Loucy (cell line): ENCODE measurements around the gene NOL4L.

Experiments
- H2AFZ ChIP-seq: fragments of 200-600 bp; sonication (generic); 2 replicates; pipeline ENCODE4 v1.6.0; 2016; ENCODE audit warnings: antibody characterized with exemption, mild to moderate bottlenecking, low read length, moderate library complexity
- H3F3A ChIP-seq: fragments of 200-600 bp; 2 replicates; pipeline ENCODE4 v1.6.0; 2016; ENCODE audit warnings: antibody characterized with exemption, low read depth, mild to moderate bottlenecking
- H3K27me3 ChIP-seq: fragments of 200-600 bp; sonication (generic); 2 replicates; pipeline ENCODE4 v1.6.1; 2014; ENCODE audit warnings: low read length, mild to moderate bottlenecking; ENCODE audit not compliant: insufficient read depth, poor library complexity, severe bottlenecking
- H3K36me3 ChIP-seq: fragments of 200-600 bp; sonication (generic); 2 replicates; pipeline ENCODE4 v1.6.1; 2016; ENCODE audit warnings: low read length; ENCODE audit not compliant: insufficient read depth
- H3K4me1 ChIP-seq: fragments of 200-600 bp; sonication (generic); 2 replicates; pipeline ENCODE4 v1.5.1; 2014; ENCODE audit warnings: low read length, mild to moderate bottlenecking; ENCODE audit not compliant: insufficient read depth, poor library complexity, severe bottlenecking
- H3K4me2 ChIP-seq: fragments of 200-600 bp; sonication (generic); 2 replicates; pipeline ENCODE4 v1.6.0; 2014; ENCODE audit warnings: antibody characterized with exemption, low read length, low read depth, mild to moderate bottlenecking; ENCODE audit not compliant: poor library complexity, severe bottlenecking
- H3K4me3 ChIP-seq: fragments of 200-600 bp; sonication (generic); 2 replicates; pipeline ENCODE4 v1.5.1; 2014; ENCODE audit warnings: low read length, mild to moderate bottlenecking, mixed read lengths; ENCODE audit not compliant: poor library complexity, severe bottlenecking
- H3K79me2 ChIP-seq: fragments of 200-600 bp; sonication (generic); 2 replicates; pipeline ENCODE4 v1.6.1; 2014; ENCODE audit warnings: low read length; ENCODE audit not compliant: insufficient read depth
- H3K9ac ChIP-seq: fragments of 200-600 bp; sonication (generic); 2 replicates; pipeline ENCODE4 v1.6.0; 2014; ENCODE audit warnings: mild to moderate bottlenecking, low read depth, low read length, moderate library complexity; ENCODE audit not compliant: poor library complexity, severe bottlenecking
- H3K9me2 ChIP-seq: fragments of 200-600 bp; sonication (generic); replicated peaks from 2 replicates; pipeline ENCODE4 v1.6.1; 2016; ENCODE audit warnings: low read depth, low read length, mixed read lengths
- H3K9me3 ChIP-seq: fragments of 200-600 bp; sonication (generic); 2 replicates; pipeline ENCODE4 v1.6.1; 2014; ENCODE audit warnings: mild to moderate bottlenecking, antibody characterized with exemption, low read length, low read depth; ENCODE audit not compliant: insufficient read depth
- H4K20me1 ChIP-seq: fragments of 200-600 bp; sonication (generic); 2 replicates; pipeline ENCODE4 v1.6.0; 2014; ENCODE audit warnings: antibody characterized with exemption, low read length, mild to moderate bottlenecking; ENCODE audit not compliant: insufficient read depth, poor library complexity, severe bottlenecking
- CTCF ChIP-seq: fragments of 200-600 bp; sonication (generic); conservative IDR thresholded peaks from 2 replicates; pipeline ENCODE4 v1.5.1; 2014; ENCODE audit warnings: mild to moderate bottlenecking, antibody characterized with exemption, low read length
- EZH2phosphoT487 ChIP-seq: fragments of 200-600 bp; IDR thresholded peaks from 2 replicates; pipeline ENCODE4 v1.6.1; 2018; ENCODE audit warnings: antibody characterized with exemption, mild to moderate bottlenecking, moderate library complexity, borderline replicate concordance

NOL4L gene

GRCh38 chr20:32571566-32571965 is 13.6 kb downstream of the NOL4L start:
- Histone ChIP-seq H3K9me2 (no peaks in the 10 kb centered on the region), H3K9ac (no peak overlapping the region), H3K36me3 (peaks cover 10% of the 10 kb centered on the region; the same call in 1 of the 2 replicates), H4K20me1 (peaks cover 88% of the 10 kb centered on the region), H3K79me2 (peaks cover 100% of the 10 kb centered on the region), H3K9me3 (no peaks in the 10 kb centered on the region), H3K4me1 (peaks cover 53% of the 10 kb centered on the region), H2AFZ (no peak overlapping the region), H3K4me2 (no peak overlapping the region), H3K4me3 (no peak overlapping the region), H3F3A (no peaks in the 10 kb centered on the region), H3K27me3 (no peaks in the 10 kb centered on the region)
- TF ChIP-seq CTCF (no peak), EZH2phosphoT487 (no peak)

GRCh38 chr20:32570401-32571190 is 14.5 kb downstream of the NOL4L start:
- Histone ChIP-seq H3K36me3 (peaks cover 11% of the 10 kb centered on the region; the same call in 1 of the 2 replicates), H3K4me1 (peaks cover 48% of the 10 kb centered on the region), H4K20me1 (peaks cover 86% of the 10 kb centered on the region), H3K9me3 (no peaks in the 10 kb centered on the region), H3F3A (no peaks in the 10 kb centered on the region), H3K79me2 (peaks cover 100% of the 10 kb centered on the region), H3K9ac (no peak overlapping the region), H3K4me2 (peak overlapping the region; percentile 43), H3K4me3 (no peak overlapping the region), H3K27me3 (no peaks in the 10 kb centered on the region), H3K9me2 (no peaks in the 10 kb centered on the region), H2AFZ (no peak overlapping the region)
- TF ChIP-seq CTCF (no peak), EZH2phosphoT487 (no peak)

- Histone ChIP-seq H3K4me1 (peaks cover 39% of the 10 kb centered on the region), H3K36me3 (peaks cover 17% of the 10 kb centered on the region; the same call in 1 of the 2 replicates), H3K9ac (no peak overlapping the region), H4K20me1 (peaks cover 85% of the 10 kb centered on the region), H3F3A (no peaks in the 10 kb centered on the region), H2AFZ (no peak overlapping the region), H3K4me2 (no peak overlapping the region), H3K9me3 (no peaks in the 10 kb centered on the region), H3K9me2 (no peaks in the 10 kb centered on the region), H3K27me3 (no peaks in the 10 kb centered on the region), H3K79me2 (peaks cover 99% of the 10 kb centered on the region), H3K4me3 (no peak overlapping the region)
- TF ChIP-seq CTCF (no peak), EZH2phosphoT487 (no peak)
These were observed 15.5 kb downstream of the NOL4L start for GRCh38 chr20:32569380-32570305.
